ENCODE measurements around the gene TDP1.

DNA sequence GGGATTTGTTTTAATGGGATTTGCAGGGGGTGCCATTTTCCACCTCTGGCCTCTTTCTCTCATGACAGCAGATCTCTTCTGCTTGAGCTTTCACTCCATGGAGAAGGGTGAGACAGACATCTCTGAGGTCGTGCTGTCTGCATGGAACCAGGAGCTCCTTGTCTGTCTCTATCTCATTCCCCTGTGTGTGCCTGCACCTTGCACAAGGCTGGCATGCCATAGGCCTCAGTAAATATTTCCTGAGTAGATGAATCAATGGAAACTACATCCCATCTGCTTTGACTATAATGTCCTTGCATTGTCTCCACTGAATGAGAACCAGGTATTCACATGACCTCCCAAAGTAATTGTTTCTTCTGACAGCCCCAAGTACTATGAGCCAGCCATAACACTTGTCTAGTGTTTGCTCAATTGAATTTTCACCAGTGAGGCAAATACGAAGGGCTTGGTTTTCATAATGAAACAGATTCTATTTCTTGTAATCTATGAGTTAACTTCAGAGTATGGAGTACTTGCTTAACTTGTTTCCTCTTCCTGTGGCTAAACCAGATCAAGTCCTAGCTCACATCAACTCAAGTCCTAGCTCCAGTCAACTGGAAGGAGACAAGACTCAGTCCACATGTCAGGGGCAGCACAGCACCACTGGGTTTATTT, 138.3 kb downstream of the TDP1 start:
- TF ChIP-seq, protein P1, sequence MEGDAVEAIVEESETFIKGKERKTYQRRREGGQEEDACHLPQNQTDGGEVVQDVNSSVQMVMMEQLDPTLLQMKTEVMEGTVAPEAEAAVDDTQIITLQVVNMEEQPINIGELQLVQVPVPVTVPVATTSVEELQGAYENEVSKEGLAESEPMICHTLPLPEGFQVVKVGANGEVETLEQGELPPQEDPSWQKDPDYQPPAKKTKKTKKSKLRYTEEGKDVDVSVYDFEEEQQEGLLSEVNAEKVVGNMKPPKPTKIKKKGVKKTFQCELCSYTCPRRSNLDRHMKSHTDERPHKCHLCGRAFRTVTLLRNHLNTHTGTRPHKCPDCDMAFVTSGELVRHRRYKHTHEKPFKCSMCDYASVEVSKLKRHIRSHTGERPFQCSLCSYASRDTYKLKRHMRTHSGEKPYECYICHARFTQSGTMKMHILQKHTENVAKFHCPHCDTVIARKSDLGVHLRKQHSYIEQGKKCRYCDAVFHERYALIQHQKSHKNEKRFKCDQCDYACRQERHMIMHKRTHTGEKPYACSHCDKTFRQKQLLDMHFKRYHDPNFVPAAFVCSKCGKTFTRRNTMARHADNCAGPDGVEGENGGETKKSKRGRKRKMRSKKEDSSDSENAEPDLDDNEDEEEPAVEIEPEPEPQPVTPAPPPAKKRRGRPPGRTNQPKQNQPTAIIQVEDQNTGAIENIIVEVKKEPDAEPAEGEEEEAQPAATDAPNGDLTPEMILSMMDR (conservative IDR thresholded peaks at IDR 0.05; ENCODE audit: low read depth in 2 of 2) = no peak
- no peak for TF ChIP-seq EZH2 (IDR thresholded peaks at IDR 0.05; ENCODE audit: low read depth, unreplicated experiment)
- TF ChIP-seq, protein P2, sequence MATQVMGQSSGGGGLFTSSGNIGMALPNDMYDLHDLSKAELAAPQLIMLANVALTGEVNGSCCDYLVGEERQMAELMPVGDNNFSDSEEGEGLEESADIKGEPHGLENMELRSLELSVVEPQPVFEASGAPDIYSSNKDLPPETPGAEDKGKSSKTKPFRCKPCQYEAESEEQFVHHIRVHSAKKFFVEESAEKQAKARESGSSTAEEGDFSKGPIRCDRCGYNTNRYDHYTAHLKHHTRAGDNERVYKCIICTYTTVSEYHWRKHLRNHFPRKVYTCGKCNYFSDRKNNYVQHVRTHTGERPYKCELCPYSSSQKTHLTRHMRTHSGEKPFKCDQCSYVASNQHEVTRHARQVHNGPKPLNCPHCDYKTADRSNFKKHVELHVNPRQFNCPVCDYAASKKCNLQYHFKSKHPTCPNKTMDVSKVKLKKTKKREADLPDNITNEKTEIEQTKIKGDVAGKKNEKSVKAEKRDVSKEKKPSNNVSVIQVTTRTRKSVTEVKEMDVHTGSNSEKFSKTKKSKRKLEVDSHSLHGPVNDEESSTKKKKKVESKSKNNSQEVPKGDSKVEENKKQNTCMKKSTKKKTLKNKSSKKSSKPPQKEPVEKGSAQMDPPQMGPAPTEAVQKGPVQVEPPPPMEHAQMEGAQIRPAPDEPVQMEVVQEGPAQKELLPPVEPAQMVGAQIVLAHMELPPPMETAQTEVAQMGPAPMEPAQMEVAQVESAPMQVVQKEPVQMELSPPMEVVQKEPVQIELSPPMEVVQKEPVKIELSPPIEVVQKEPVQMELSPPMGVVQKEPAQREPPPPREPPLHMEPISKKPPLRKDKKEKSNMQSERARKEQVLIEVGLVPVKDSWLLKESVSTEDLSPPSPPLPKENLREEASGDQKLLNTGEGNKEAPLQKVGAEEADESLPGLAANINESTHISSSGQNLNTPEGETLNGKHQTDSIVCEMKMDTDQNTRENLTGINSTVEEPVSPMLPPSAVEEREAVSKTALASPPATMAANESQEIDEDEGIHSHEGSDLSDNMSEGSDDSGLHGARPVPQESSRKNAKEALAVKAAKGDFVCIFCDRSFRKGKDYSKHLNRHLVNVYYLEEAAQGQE (IDR thresholded peaks at IDR 0.05; ENCODE audit: unreplicated experiment) = no peak
